PC-3 (cell line): ENCODE data around the gene TMEM191C. TPM values are rescaled to one million over a fixed set of nuclear protein-coding genes. Genes with fewer than 3 reads are reported as not detected.

Source experiments
- ATAC-seq: fragments of 200-7000 bp; cut with Tn5 transposase; 2 replicates; pipeline ENCODE4 v1.9.1; 2020; ENCODE audit warnings: mild to moderate bottlenecking, moderate library complexity
- BruUV-seq: library from RNA; stranded (reverse); fragments of 400-500 nt; replicated peaks from 2 replicates; lab custom pipeline; 2021; lab: Mats Ljungman, UMichigan
- CTCF ChIA-PET: fragments of 300-600 bp; sonication (Branson Sonifier 250); formaldehyde crosslinking; loops from one replicate; lab custom pipeline; 2022; ENCODE audit warnings: antibody characterized with exemption; lab: Charles Lee
- POLR2A ChIA-PET: fragments of 300-600 bp; sonication (Branson Sonifier 250); formaldehyde crosslinking; loops from one replicate; lab custom pipeline; 2022; ENCODE audit warnings: antibody characterized with exemption; ENCODE audit not compliant: unreplicated experiment; lab: Charles Lee
- DNase-seq: peaks from one replicate; pipeline ENCODE4 v3.0.0-alpha.2; 2015
- H2AFZ ChIP-seq: fragments of 300-600 bp; sonication (generic); 2 replicates; pipeline ENCODE4 v1.6.0; 2016; ENCODE audit warnings: antibody characterized with exemption, low read length
- H3F3A ChIP-seq: fragments of 300-600 bp; sonication (generic); one replicate; pipeline ENCODE4 v1.6.0; 2017; ENCODE audit warnings: antibody characterized with exemption, low read length, control low read depth, mild to moderate bottlenecking; ENCODE audit not compliant: unreplicated experiment
- H3K27ac ChIP-seq: fragments of 300-600 bp; sonication (generic); 2 replicates; pipeline ENCODE4 v1.5.1; 2016; ENCODE audit warnings: mild to moderate bottlenecking, low read length
- H3K27me3 ChIP-seq: fragments of 300-600 bp; sonication (generic); 2 replicates; pipeline ENCODE4 v1.6.1; 2016; ENCODE audit warnings: low read length, mixed read lengths
- H3K36me3 ChIP-seq: fragments of 300-600 bp; sonication (generic); 2 replicates; pipeline ENCODE4 v1.6.1; 2016; ENCODE audit warnings: low read depth, mixed run types, low read length, mixed read lengths
- H3K4me1 ChIP-seq: fragments of 300-600 bp; sonication (generic); 2 replicates; pipeline ENCODE4 v1.5.1; 2016; ENCODE audit warnings: low read length; ENCODE audit not compliant: insufficient read depth
- H3K4me2 ChIP-seq: fragments of 300-600 bp; sonication (generic); 2 replicates; pipeline ENCODE4 v1.6.0; 2016; ENCODE audit warnings: low read length
- H3K4me3 ChIP-seq: fragments of 300-600 bp; sonication (generic); 2 replicates; pipeline ENCODE4 v1.5.1; 2016; ENCODE audit warnings: mild to moderate bottlenecking, low read length, mixed read lengths
- H3K79me2 ChIP-seq: fragments of 300-600 bp; sonication (generic); 2 replicates; pipeline ENCODE4 v1.6.1; 2017; ENCODE audit warnings: low read length, mixed read lengths
- H3K9ac ChIP-seq: fragments of 300-600 bp; sonication (generic); 2 replicates; pipeline ENCODE4 v1.6.0; 2016; ENCODE audit warnings: mild to moderate bottlenecking, low read length
- H3K9me2 ChIP-seq: fragments of 300-600 bp; sonication (generic); replicated peaks from 2 replicates; pipeline ENCODE4 v1.6.1; 2016; ENCODE audit warnings: mixed run types, low read length, mixed read lengths
- H3K9me3 ChIP-seq: fragments of 300-600 bp; sonication (generic); 2 replicates; pipeline ENCODE4 v1.6.1; 2016; ENCODE audit warnings: low read length, mixed read lengths
- H4K20me1 ChIP-seq: fragments of 300-600 bp; sonication (generic); 2 replicates; pipeline ENCODE4 v1.6.1; 2016; ENCODE audit warnings: low read length, mixed read lengths
- EZH2 ChIP-seq: fragments of 300-600 bp; sonication (generic); IDR thresholded peaks from one replicate; pipeline ENCODE4 v1.6.1; 2017; ENCODE audit warnings: antibody characterized with exemption, mild to moderate bottlenecking, low read length; ENCODE audit not compliant: unreplicated experiment
- EZH2phosphoT487 ChIP-seq: fragments of 300-600 bp; sonication (generic); IDR thresholded peaks from 2 replicates; pipeline ENCODE4 v1.6.1; 2018; ENCODE audit warnings: mild to moderate bottlenecking, antibody characterized with exemption, low read length, borderline replicate concordance
- intact Hi-C: fragments of 100-400 bp; cut with micrococcal nuclease; formaldehyde crosslinking; loops from 2 replicates; pipeline ENCODE4 v1.9.0; 2023
- total RNA-seq: library from RNA; depleted of rRNA; stranded (reverse); fragments of >200 nt; gene quantifications from 2 replicates; pipeline ENCODE4 v1.2.3, GENCODE V29; 2014
- TF ChIP-seq, protein P1 (sequence below): fragments of 300-600 bp; sonication (generic); conservative IDR thresholded peaks from 2 replicates; pipeline ENCODE4 v1.5.1; 2017; ENCODE audit warnings: antibody characterized with exemption, low read depth, mild to moderate bottlenecking, low read length

TMEM191C gene
- total RNA-seq, 1 experiment from 2014 or later, result 6.7 TPM

- H3K9me2 ChIP-seq, result no peaks in the 10 kb centered on the region
- no TSS peak for BruUV-seq
- DNase-seq, result no peak
- H4K20me1 ChIP-seq, result no peaks in the 10 kb centered on the region
- no peak overlapping the region for H3K9ac ChIP-seq
- ChIA-PET CTCF (no interaction called here), POLR2A (no interaction called here)
- no peaks in the 10 kb centered on the region for H3K79me2 ChIP-seq
- H3K27ac ChIP-seq, result no peak overlapping the region
- no peaks in the 10 kb centered on the region for H3K9me3 ChIP-seq
- TF ChIP-seq EZH2phosphoT487, result no peak
- no peak for TF ChIP-seq EZH2
- TF ChIP-seq, protein P1, sequence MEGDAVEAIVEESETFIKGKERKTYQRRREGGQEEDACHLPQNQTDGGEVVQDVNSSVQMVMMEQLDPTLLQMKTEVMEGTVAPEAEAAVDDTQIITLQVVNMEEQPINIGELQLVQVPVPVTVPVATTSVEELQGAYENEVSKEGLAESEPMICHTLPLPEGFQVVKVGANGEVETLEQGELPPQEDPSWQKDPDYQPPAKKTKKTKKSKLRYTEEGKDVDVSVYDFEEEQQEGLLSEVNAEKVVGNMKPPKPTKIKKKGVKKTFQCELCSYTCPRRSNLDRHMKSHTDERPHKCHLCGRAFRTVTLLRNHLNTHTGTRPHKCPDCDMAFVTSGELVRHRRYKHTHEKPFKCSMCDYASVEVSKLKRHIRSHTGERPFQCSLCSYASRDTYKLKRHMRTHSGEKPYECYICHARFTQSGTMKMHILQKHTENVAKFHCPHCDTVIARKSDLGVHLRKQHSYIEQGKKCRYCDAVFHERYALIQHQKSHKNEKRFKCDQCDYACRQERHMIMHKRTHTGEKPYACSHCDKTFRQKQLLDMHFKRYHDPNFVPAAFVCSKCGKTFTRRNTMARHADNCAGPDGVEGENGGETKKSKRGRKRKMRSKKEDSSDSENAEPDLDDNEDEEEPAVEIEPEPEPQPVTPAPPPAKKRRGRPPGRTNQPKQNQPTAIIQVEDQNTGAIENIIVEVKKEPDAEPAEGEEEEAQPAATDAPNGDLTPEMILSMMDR, result no peak
- intact Hi-C loops, result no loop called here
- H3K4me2 ChIP-seq, result no peak overlapping the region
- no peaks in the 10 kb centered on the region for H3K27me3 ChIP-seq
- no peaks in the 10 kb centered on the region for H3F3A ChIP-seq
- H3K4me3 ChIP-seq, result no peak overlapping the region
- no peaks in the 10 kb centered on the region for H3K36me3 ChIP-seq
- no peak for ATAC-seq
- H3K4me1 ChIP-seq, result no peaks in the 10 kb centered on the region
- H2AFZ ChIP-seq, result no peak overlapping the region
Observed at GRCh38 chr22:21443735-21444421, 23.3 kb upstream of the TMEM191C start.

- Histone ChIP-seq H3K79me2 (no peaks in the 10 kb centered on the region), H3K4me1 (no peaks in the 10 kb centered on the region), H3K9me3 (no peaks in the 10 kb centered on the region), H3F3A (no peaks in the 10 kb centered on the region), H4K20me1 (no peaks in the 10 kb centered on the region), H3K27me3 (no peaks in the 10 kb centered on the region), H3K4me2 (no peak overlapping the region), H3K9me2 (no peaks in the 10 kb centered on the region), H2AFZ (no peak overlapping the region), H3K4me3 (no peak overlapping the region), H3K36me3 (no peaks in the 10 kb centered on the region), H3K9ac (no peak overlapping the region), H3K27ac (no peak overlapping the region)
- TF ChIP-seq, protein P1, result no peak
- no peak for TF ChIP-seq EZH2
- no peak for TF ChIP-seq EZH2phosphoT487
- no TSS peak for BruUV-seq
- ChIA-PET POLR2A (no interaction called here), CTCF (no interaction called here)
- no peak for ATAC-seq
- no peak for DNase-seq
- intact Hi-C loops, result no loop called here
Observed at GRCh38 chr22:21444701-21445436, 22.3 kb upstream of the TMEM191C start.
